HG03442 (cell line): ENCODE results near the gene DENND5A.
"Not testable (repeated sequence)": the region's sequence is repeated elsewhere in the genome, so short reads cannot be mapped to it uniquely, and the experiment has no call there.

Source experiments
- ATAC-seq: cut with Tn5 transposase; IDR thresholded peaks from one replicate; pipeline ENCODE4 v1.9.1; 2021; ENCODE audit warnings: mild to moderate bottlenecking, moderate library complexity; ENCODE audit not compliant: unreplicated experiment

The DENND5A gene

DNA sequence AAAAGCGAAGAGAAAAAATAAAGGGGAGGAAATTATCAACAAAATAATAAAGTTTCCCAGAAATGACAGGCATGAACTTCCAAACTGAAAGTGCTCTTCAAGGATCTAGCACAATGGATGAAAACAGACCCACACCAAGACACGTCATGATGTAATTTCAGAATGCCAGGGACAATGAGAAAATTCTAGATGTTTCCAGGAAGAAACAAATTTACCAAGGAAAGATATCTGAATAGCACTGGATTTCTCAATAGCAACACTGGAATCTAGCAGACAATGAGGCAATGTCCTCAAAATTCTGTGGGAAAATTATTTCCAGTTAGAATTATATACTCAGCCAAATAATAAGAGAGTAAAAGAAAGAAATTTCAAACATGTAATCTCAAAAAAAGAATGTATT, 46.0 kb downstream of the DENND5A start:
- ATAC-seq, result no peak

- no peak for ATAC-seq
These were observed 50.4 kb downstream of the DENND5A start for GRCh38 chr11:9214765-9215164.

DNA sequence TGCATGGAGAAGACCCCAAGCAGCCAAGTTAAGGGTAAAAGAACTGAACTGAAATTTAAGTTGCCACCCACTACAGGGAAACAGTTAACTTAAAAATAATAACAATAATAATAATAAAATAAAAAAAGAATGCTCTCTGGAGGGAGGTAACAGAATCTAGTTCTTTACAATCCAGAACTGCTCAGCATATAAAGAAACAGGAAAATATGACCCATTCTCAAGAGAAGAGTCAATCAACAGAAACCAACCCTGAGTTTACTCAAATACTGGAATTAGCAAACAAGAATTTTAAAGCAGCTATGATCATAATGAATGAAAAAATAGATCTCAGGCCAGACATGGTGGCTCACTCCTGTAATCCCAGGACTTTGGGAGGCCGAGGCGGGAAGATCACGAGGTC, 53.8 kb downstream of the DENND5A start:
- no peak for ATAC-seq

GRCh38 chr11:9210922-9211320, 54.2 kb downstream of the DENND5A start:
- no peak for ATAC-seq

GRCh38 chr11:9210224-9210921, 54.8 kb downstream of the DENND5A start:
- ATAC-seq, result no peak

GRCh38 chr11:9209604-9210003, 55.5 kb downstream of the DENND5A start:
- not testable (repeated sequence) for ATAC-seq

DNA sequence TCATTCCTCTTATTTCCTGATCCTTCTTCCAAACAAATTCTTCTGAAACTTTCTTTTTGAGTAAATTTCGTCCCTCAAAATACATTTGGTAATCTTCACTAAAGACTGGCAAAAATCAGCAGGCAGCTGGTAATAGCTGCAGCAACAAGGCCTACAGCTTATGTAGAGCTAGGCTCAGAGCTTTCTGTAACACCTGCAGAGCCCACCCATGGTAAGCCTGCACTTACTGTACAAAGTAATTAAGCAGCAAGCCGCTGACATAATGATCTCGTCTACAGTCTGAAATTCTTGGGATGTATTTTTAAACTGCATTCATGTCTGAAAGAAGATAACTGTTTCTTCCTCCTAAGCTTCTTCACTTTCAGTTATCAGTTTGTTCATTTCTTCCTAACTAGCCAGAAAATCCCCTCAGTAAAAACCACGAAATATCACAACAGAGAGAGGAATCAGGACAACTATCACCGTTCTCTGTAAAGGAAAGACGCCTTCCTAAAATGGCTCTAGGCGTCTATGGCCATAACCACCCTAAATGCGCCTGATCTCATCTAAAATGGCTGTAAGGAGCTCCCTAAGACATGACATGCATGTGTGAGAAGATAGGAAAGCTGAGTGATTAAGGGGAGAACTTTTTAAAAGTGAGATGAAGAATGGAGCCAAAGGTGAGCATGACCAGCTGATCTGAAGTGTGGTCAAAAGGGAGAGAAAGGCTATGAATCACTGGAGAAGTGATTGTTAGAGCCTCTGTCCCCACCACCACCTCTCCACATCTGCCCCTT, 56.2 kb downstream of the DENND5A start:
- no peak for ATAC-seq

GRCh38 chr11:9207229-9207628, 57.9 kb downstream of the DENND5A start:
- ATAC-seq, result no peak

DNA sequence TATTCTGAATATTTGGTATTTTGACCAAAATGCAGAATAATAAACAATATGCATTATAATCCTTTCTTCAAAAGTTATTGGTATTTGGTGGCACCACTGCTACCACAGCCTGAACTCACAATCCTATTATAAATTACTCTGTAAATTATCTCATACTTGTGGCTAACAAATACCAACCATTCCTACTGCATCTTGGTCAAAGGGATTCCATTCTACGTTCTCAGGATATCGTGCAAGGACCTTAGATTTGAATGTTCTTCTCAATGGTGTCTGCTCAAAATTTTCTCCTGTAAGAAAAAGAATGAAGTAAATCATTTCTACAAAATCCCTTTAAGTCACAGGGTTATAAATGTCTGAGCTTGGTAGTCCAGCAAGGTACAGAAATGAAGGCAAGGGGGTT, 58.7 kb downstream of the DENND5A start:
- ATAC-seq, result no peak

- no peak for ATAC-seq
These were observed 61.3 kb downstream of the DENND5A start for GRCh38 chr11:9203691-9204311.

DNA sequence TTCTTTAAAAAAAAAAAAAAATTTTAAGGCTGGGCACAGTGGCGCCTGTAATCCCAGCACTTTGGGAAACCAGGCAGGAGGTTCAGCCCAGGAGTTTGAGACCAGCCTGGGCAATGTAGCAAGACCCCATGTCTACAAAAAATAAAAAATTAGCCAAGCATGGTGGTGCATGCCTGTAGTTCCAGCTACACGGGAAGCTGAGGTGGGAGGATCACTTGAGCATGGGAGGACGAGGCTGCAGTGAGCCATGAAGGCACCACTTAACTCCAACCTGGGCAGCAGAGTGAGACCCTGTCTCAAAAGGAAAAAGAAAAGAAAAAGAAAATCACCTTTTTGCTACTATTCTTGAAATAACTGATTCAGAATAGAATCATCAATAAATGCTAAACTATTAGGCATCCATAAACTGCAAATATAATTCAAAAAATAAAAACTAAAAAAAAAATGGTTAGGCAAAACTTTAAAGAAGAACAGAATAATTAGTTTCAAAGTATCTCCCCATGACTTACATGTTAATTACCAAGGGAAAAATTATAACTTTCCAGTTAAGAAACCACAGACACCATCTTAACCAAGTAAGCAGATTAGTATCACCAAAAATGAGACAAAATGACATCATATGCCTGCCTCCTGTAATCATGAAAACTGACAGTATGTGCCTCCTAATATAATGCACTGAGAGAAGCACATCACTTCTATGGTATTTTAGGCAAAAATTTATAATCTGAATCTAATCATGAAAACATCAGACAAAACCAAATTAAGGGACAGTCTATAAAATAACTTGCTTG, 63.6 kb downstream of the DENND5A start:
- ATAC-seq, result no peak

DNA sequence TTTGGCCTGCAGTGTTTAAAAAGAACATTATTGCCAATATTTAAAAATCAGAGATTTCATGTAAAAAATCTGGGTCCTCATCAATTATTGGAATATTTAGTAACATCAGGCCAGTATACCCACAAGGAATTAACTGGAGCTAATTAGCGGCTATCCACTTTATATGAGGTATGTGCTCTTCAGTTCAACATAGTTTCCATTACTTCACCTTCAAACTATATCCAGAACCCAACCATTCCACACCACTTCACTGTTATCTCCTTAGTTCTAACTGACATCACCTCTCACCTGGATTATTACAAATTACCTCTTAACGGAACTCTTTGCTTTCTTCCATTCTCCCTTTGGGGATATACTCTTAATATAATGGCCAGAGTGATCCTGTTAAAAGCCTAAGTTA, 64.7 kb downstream of the DENND5A start:
- no peak for ATAC-seq

DNA sequence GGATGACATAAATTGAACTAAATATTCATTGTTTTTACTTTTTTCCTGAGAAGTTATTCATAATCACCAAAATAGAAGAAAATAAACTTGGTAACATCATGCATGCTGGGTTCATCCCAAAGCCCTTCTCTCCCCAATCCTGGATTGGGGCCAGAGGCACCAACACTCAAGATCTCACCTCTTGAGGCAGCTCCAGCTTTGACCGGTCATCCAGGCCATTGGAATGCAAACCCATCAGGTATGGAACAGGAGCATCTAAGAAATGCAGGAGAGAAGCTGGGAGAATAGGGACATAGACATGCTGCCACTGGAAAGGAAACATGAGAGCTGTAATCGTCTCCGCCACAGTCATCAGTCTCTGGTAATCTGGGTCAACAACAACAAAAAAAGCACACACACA, 71.8 kb downstream of the DENND5A start:
- ATAC-seq, result no peak

GRCh38 chr11:9192561-9192960, 72.6 kb downstream of the DENND5A start:
- ATAC-seq, result no peak

GRCh38 chr11:9190326-9191016, 74.7 kb downstream of the DENND5A start:
- ATAC-seq, result not testable (repeated sequence)

DNA sequence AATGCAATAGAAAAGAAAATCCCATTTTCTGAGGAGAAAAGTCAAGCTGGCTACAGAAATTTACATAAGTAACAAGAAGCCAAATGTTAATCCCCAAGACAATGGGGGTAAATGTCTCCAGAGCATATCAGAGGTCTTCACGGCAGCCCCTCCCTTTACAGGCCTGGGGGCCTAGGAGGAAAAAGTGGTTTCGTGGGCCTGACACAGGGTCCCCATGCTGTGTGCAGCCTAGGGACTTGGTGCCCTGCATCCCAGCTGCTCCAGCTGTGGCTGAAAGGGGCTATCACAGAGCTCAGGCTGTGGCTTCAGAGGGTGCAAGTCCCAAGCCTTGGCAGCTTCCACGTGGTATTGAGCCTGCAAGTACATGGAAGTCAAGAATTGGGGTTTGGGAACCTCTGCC, 76.3 kb downstream of the DENND5A start:
- not testable (repeated sequence) for ATAC-seq

DNA sequence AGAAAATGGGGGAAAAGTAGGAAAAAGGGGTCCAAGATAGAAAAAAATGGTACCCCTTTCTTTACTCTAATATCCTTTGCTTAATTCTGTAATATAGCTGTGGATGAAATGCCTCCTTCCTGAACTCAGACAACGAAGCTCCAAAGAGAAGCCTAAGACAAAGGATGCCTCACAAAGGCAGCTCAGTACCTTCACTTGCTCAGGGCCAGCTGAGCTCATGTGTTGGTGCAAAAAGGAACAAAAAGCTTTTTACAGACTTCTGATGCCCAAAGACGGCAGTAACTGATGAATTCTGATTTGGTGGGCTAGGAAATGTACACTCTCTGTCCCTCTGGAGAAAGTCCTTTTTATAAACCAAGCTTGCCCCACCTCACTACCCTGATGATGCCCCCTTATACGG, 77.5 kb downstream of the DENND5A start:
- no peak for ATAC-seq

DNA sequence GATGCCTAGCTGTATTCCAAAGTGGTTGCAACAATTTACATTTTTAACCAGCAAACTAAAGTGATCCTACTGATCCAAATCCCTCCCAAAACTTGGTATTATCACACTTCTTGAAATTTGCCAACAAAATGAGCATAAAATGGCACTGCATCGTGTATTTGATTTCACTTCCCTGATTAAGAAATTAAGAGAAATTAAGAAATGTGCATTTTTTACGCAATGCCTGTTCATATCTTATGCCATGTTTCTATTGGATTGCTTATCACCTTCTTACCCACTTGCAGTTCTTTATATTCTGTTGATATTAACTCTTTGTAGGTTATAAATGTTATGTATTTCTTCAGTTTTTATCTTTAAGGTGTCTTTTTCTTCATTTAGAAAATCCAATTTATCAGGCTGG, 80.6 kb downstream of the DENND5A start:
- no peak for ATAC-seq

- no peak for ATAC-seq
These were observed 82.8 kb downstream of the DENND5A start for GRCh38 chr11:9182180-9182871.

DNA sequence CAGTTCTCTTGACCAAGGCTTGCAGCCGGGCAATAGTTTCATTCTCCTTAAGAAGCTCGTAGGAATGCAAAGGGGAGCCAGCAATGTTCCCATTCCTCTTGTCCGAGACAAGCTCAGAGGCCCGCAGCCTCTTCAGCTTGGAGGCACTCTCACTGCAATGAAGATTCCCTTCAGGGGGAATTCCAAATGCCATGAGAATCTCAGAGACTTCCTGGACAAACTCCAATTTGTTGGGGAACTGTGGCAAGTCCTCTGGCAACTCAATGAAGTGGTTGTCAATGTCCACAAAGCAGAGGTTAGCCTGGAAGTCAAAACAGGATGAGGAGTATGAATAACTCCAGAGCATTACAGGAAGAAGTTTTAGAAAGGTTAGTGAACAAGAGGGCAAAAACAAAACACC, 84.4 kb downstream of the DENND5A start:
- no peak for ATAC-seq
